WERI-Rb-1 (cell line): ENCODE measurements around the gene UHRF2.

Source experiments
- DNase-seq: peaks from one replicate; pipeline ENCODE4 v3.0.0-alpha.2; 2020
- H3K27ac ChIP-seq: fragments of 250-450 bp; sonication (Bioruptor Pico); 2 replicates; pipeline ENCODE4 v1.5.1; 2020; ENCODE audit warnings: mild to moderate bottlenecking, moderate library complexity
- H3K27me3 ChIP-seq: fragments of 250-450 bp; sonication (Bioruptor Pico); 2 replicates; pipeline ENCODE4 v1.5.1; 2021; ENCODE audit warnings: mild to moderate bottlenecking, low read depth, moderate library complexity; ENCODE audit not compliant: insufficient read depth, severe bottlenecking
- H3K36me3 ChIP-seq: fragments of 250-450 bp; sonication (Bioruptor Pico); 2 replicates; pipeline ENCODE4 v1.5.1; 2020; ENCODE audit warnings: mild to moderate bottlenecking, moderate library complexity
- H3K4me3 ChIP-seq: 2 replicates; pipeline ENCODE4 v1.5.1; 2011; ENCODE audit warnings: low read depth, mild to moderate bottlenecking, control low read depth, low read length
- H3K9me3 ChIP-seq: fragments of 250-450 bp; sonication (Bioruptor Pico); 2 replicates; pipeline ENCODE4 v1.5.1; 2021; ENCODE audit warnings: mild to moderate bottlenecking, moderate library complexity; ENCODE audit not compliant: severe bottlenecking
- TF ChIP-seq, protein P1 (sequence below): IDR thresholded peaks from 2 replicates; pipeline ENCODE4 v1.5.1; 2011; ENCODE audit warnings: low read depth, mild to moderate bottlenecking, control low read depth, inconsistent platforms, low read length

UHRF2 gene

GRCh38 chr9:6460189-6460768 lies 47.3 kb downstream of the UHRF2 start:
- no peaks in the 10 kb centered on the region for H3K27me3 ChIP-seq
- no peak for DNase-seq
- no peaks in the 10 kb centered on the region for H3K9me3 ChIP-seq
- TF ChIP-seq, protein P1, sequence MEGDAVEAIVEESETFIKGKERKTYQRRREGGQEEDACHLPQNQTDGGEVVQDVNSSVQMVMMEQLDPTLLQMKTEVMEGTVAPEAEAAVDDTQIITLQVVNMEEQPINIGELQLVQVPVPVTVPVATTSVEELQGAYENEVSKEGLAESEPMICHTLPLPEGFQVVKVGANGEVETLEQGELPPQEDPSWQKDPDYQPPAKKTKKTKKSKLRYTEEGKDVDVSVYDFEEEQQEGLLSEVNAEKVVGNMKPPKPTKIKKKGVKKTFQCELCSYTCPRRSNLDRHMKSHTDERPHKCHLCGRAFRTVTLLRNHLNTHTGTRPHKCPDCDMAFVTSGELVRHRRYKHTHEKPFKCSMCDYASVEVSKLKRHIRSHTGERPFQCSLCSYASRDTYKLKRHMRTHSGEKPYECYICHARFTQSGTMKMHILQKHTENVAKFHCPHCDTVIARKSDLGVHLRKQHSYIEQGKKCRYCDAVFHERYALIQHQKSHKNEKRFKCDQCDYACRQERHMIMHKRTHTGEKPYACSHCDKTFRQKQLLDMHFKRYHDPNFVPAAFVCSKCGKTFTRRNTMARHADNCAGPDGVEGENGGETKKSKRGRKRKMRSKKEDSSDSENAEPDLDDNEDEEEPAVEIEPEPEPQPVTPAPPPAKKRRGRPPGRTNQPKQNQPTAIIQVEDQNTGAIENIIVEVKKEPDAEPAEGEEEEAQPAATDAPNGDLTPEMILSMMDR = no peak
- no peak overlapping the region for H3K27ac ChIP-seq
- H3K4me3 ChIP-seq = no peak overlapping the region
- H3K36me3 ChIP-seq = peaks cover 15% of the 10 kb centered on the region

DNA sequence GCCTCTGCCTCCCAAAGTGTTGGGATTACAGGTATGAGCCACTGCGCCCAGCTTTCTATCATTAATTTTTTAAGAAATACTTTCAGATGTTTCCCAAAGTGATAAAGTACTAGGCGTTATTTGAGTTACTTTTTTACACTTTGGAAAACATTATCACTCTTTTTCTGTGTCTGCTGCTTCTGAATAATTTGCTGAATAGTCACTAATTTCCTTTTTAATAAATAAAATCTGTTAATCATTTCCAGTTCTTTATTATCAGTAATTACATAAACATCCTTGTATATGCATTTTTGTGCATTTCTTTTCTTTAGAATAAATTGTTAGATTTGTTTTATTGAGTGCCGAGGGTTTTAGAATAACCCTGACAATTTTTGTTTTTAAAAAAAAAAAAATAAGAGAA lies 48.6 kb downstream of the UHRF2 start:
- Histone ChIP-seq H3K27me3 (no peaks in the 10 kb centered on the region), H3K36me3 (peaks cover 16% of the 10 kb centered on the region), H3K4me3 (no peak overlapping the region), H3K9me3 (no peaks in the 10 kb centered on the region), H3K27ac (no peak overlapping the region)
- TF ChIP-seq, protein P1 = no peak
- no peak for DNase-seq

GRCh38 chr9:6467006-6467625 lies 54.1 kb downstream of the UHRF2 start:
- no peaks in the 10 kb centered on the region for H3K27me3 ChIP-seq
- peaks cover 7% of the 10 kb centered on the region for H3K36me3 ChIP-seq
- no peak overlapping the region for H3K27ac ChIP-seq
- no peak for DNase-seq
- TF ChIP-seq, protein P1 = no peak
- H3K4me3 ChIP-seq = no peak overlapping the region
- no peaks in the 10 kb centered on the region for H3K9me3 ChIP-seq

GRCh38 chr9:6471231-6471850 lies 58.3 kb downstream of the UHRF2 start:
- no peak overlapping the region for H3K4me3 ChIP-seq
- H3K27ac ChIP-seq = no peak overlapping the region
- DNase-seq = no peak
- TF ChIP-seq, protein P1 = no peak
- H3K27me3 ChIP-seq = no peaks in the 10 kb centered on the region
- H3K9me3 ChIP-seq = no peaks in the 10 kb centered on the region
- H3K36me3 ChIP-seq = peaks cover 9% of the 10 kb centered on the region; the same call in 1 of the 2 replicates

GRCh38 chr9:6473151-6473550 lies 60.2 kb downstream of the UHRF2 start:
- TF ChIP-seq, protein P1 = no peak
- no peak for DNase-seq
- Histone ChIP-seq H3K27ac (no peak overlapping the region), H3K4me3 (no peak overlapping the region), H3K9me3 (no peaks in the 10 kb centered on the region), H3K27me3 (no peaks in the 10 kb centered on the region), H3K36me3 (peaks cover 20% of the 10 kb centered on the region)
